Retinal pigment epithelial cell (primary cell): ENCODE measurements around the gene FLAD1.

Source experiments
- DNase-seq: peaks from one replicate; pipeline ENCODE4 v3.0.0-alpha.2; 2010; ENCODE audit warnings: low read depth
- H3K4me3 ChIP-seq: 2 replicates; pipeline ENCODE4 v1.5.1; 2011; ENCODE audit warnings: mild to moderate bottlenecking, low read length, control low read depth, moderate library complexity
- CTCF ChIP-seq: conservative IDR thresholded peaks from 2 replicates; pipeline ENCODE4 v1.5.1; 2011; ENCODE audit warnings: low read depth, low read length, control low read depth, inconsistent platforms

FLAD1 gene

GRCh38 chr1:154963643-154964042 lies 19.5 kb upstream of the FLAD1 start:
- no peak for DNase-seq
- TF ChIP-seq CTCF, result no peak
- no peak overlapping the region for H3K4me3 ChIP-seq

GRCh38 chr1:154964359-154964758 lies 18.8 kb upstream of the FLAD1 start:
- TF ChIP-seq CTCF, result no peak
- no peak overlapping the region for H3K4me3 ChIP-seq
- no peak for DNase-seq

GRCh38 chr1:154966111-154966510 lies 17.0 kb upstream of the FLAD1 start:
- DNase-seq, result no peak
- no peak overlapping the region for H3K4me3 ChIP-seq
- TF ChIP-seq CTCF, result no peak

- no peak for TF ChIP-seq CTCF
- DNase-seq, result no peak
- no peak overlapping the region for H3K4me3 ChIP-seq
Measured at GRCh38 chr1:154967331-154967950, 15.7 kb upstream of the FLAD1 start.

GRCh38 chr1:154968731-154969130 lies 14.4 kb upstream of the FLAD1 start:
- peak overlapping the region; percentile 74 for H3K4me3 ChIP-seq
- no peak for DNase-seq
- TF ChIP-seq CTCF, result no peak

GRCh38 chr1:154969246-154969645 lies 13.9 kb upstream of the FLAD1 start:
- no peak for DNase-seq
- peak overlapping the region; percentile 74 for H3K4me3 ChIP-seq
- no peak for TF ChIP-seq CTCF

- peak overlapping the region; percentile 74 for H3K4me3 ChIP-seq
- no peak for TF ChIP-seq CTCF
- no peak for DNase-seq
Measured at GRCh38 chr1:154969860-154970452, 13.2 kb upstream of the FLAD1 start.
